Lower lobe of right lung (tissue), 2 donors: ENCODE measurements around the gene SLC15A2. TPM values are rescaled to one million over a fixed set of nuclear protein-coding genes. Genes with fewer than 3 reads are reported as not detected.
A peak's percentile ranks its signal among the peaks of the same experiment; 100 is the strongest.
"Not testable (repeated sequence)": the region's sequence is repeated elsewhere in the genome, so short reads cannot be mapped to it uniquely, and the experiment has no call there.

Source experiments
- ATAC-seq, 2 donors: fragments of 200-7000 bp; cut with Tn5 transposase; one replicate each; pipeline ENCODE4 v1.9.1; 2020 to 2022; ENCODE audit warnings: mild to moderate bottlenecking in 2 of 2, moderate library complexity in 2 of 2
- DNase-seq: peaks from one replicate; pipeline ENCODE4 v3.0.0-alpha.2; 2020
- H3K27ac ChIP-seq: fragments of 200-600 bp; one replicate; pipeline ENCODE4 v1.8.0; 2022
- H3K27me3 ChIP-seq: fragments of 200-600 bp; one replicate; pipeline ENCODE4 v1.8.0; 2022; ENCODE audit warnings: low read depth
- H3K36me3 ChIP-seq: fragments of 200-600 bp; one replicate; pipeline ENCODE4 v1.8.0; 2022; ENCODE audit warnings: mild to moderate bottlenecking
- H3K4me1 ChIP-seq: fragments of 200-600 bp; one replicate; pipeline ENCODE4 v1.8.0; 2022
- H3K4me3 ChIP-seq: fragments of 200-600 bp; one replicate; pipeline ENCODE4 v1.8.0; 2022; ENCODE audit warnings: mild to moderate bottlenecking
- H3K9me3 ChIP-seq: fragments of 200-600 bp; one replicate; pipeline ENCODE4 v1.8.0; 2022
- intact Hi-C: fragments of 100-400 bp; cut with DNase I; formaldehyde crosslinking; loops from one replicate; pipeline ENCODE4 v1.11.0; 2022
- long read RNA-seq: library from polyadenylated mRNA; unstranded; transcript quantifications from one replicate; pipeline ENCODE4 v2.0.0, GENCODE V29; 2021
- total RNA-seq: library from RNA; stranded (reverse); fragmentation: NEBNext Ultra II Directional; extraction: Animal tissue kit (Norgen Biotek cat#: 25700); gene quantifications from one replicate; pipeline ENCODE4 v1.2.1, GENCODE V29; 2021
- TF ChIP-seq, protein P1 (sequence below): fragments of 200-600 bp; IDR thresholded peaks from one replicate; pipeline ENCODE4 v1.8.0; 2022; ENCODE audit warnings: antibody characterized with exemption, mild to moderate bottlenecking
- donor health status: DM: no; HTN: yes; CAD: no; lungs with severe emphysema.

Gene SLC15A2, protein sequence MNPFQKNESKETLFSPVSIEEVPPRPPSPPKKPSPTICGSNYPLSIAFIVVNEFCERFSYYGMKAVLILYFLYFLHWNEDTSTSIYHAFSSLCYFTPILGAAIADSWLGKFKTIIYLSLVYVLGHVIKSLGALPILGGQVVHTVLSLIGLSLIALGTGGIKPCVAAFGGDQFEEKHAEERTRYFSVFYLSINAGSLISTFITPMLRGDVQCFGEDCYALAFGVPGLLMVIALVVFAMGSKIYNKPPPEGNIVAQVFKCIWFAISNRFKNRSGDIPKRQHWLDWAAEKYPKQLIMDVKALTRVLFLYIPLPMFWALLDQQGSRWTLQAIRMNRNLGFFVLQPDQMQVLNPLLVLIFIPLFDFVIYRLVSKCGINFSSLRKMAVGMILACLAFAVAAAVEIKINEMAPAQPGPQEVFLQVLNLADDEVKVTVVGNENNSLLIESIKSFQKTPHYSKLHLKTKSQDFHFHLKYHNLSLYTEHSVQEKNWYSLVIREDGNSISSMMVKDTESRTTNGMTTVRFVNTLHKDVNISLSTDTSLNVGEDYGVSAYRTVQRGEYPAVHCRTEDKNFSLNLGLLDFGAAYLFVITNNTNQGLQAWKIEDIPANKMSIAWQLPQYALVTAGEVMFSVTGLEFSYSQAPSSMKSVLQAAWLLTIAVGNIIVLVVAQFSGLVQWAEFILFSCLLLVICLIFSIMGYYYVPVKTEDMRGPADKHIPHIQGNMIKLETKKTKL
- 63.6 TPM for total RNA-seq
- long read RNA-seq, full-length matches to known transcripts: 23 of 37 reads
- long read RNA-seq, partial matches to known transcripts: 8 of 37 reads
- long read RNA-seq, other reads (novel, unspliced or antisense): 6 of 37 reads

DNA sequence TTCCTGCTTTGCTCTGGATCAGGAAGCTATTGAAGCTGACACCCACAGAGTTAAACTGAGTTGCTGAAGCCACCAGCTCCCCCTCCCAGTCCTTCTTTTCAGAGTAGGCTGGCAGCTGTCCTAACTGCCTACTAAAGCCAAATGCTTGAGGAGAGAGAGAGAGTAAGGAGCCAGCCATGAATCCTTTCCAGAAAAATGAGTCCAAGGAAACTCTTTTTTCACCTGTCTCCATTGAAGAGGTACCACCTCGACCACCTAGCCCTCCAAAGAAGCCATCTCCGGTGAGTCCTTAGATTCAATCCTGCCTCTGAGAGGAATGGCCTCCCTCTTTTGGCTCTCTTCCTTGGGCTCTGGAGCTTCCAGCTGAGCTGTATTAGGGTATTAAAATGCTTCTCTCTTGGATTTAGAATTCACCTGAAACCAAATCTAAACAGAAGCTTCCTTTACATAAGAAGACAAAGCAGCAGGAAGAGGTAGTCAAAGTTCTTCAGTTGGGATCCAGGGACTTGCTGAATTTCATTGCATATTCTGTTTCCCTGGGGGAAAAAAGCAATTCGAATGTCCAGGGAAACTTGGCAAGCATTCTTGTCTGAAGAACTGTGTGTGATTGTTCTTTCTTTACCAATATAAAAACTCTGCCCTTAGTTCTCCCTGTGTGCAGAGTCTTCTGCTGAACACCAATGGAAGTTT is at the start of gene SLC15A2:
TSS of gene SLC15A2 (plus strand) at position 101 of the 690 bp plus-strand sequence. CDS start at position 177, 76 bp downstream.
- intact Hi-C loops: no loop called here
- TF ChIP-seq, protein P1, sequence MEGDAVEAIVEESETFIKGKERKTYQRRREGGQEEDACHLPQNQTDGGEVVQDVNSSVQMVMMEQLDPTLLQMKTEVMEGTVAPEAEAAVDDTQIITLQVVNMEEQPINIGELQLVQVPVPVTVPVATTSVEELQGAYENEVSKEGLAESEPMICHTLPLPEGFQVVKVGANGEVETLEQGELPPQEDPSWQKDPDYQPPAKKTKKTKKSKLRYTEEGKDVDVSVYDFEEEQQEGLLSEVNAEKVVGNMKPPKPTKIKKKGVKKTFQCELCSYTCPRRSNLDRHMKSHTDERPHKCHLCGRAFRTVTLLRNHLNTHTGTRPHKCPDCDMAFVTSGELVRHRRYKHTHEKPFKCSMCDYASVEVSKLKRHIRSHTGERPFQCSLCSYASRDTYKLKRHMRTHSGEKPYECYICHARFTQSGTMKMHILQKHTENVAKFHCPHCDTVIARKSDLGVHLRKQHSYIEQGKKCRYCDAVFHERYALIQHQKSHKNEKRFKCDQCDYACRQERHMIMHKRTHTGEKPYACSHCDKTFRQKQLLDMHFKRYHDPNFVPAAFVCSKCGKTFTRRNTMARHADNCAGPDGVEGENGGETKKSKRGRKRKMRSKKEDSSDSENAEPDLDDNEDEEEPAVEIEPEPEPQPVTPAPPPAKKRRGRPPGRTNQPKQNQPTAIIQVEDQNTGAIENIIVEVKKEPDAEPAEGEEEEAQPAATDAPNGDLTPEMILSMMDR: no peak
- Histone ChIP-seq H3K4me1 (no peaks in the 10 kb centered on the region), H3K9me3 (no peaks in the 10 kb centered on the region), H3K4me3 (peak within 1 kb of the TSS; percentile 47), H3K27ac (peak within 1 kb of the TSS; percentile 73), H3K27me3 (no peaks in the 10 kb centered on the region), H3K36me3 (peaks cover 8% of the 10 kb centered on the region)
- peak; percentile 49 for DNase-seq
- ATAC-seq: peak; percentile 88

DNA sequence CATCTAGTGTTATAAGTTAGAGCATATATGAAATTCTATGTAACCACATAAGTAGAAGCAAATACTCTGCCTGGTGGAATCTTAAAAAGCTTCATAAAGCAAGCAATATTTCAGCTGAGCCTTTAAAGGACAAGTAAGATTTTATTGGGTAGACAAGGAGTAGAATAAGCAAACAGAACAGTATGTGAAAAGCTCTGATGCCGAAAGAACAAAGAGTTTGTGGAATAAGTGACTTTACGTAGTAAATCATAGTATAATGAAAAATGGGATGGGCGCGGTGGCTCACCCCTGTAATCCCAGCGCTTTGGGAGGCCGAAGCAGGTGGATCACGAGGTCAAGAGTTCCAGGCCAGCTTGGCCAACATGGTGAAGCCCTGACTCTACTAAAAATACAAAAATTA is 49.3 kb upstream of the SLC15A2 start:
- DNase-seq (no peak), ATAC-seq (no peak)
- intact Hi-C loops: no loop called here
- H3K4me3 ChIP-seq: no peak overlapping the region
- no peaks in the 10 kb centered on the region for H3K27me3 ChIP-seq
- no peaks in the 10 kb centered on the region for H3K36me3 ChIP-seq
- H3K4me1 ChIP-seq: no peaks in the 10 kb centered on the region
- no peak overlapping the region for H3K27ac ChIP-seq
- no peaks in the 10 kb centered on the region for H3K9me3 ChIP-seq
- TF ChIP-seq, protein P1: no peak

DNA sequence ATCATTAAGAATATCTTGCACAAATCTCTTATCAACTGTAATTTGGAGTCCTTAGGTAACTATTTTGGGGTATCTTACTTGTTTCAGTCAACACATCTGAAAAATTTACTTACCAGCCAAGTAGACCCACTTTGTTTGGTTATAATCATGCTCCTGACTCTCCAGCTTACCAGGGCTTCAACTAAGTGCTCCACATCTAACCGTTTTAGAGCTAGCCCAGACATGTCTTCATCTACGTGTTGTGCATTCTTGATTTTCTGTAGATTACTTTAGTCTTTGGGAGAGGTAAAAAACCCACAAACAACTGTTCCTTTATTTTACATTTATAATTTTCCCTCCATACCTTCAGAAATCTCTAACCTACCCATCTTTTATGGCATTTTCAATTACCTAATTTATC is 41.9 kb upstream of the SLC15A2 start:
- Histone ChIP-seq H3K9me3 (no peaks in the 10 kb centered on the region), H3K4me1 (no peaks in the 10 kb centered on the region), H3K36me3 (no peaks in the 10 kb centered on the region), H3K27ac (no peak overlapping the region), H3K4me3 (no peak overlapping the region), H3K27me3 (no peaks in the 10 kb centered on the region)
- ATAC-seq (no peak), DNase-seq (no peak)
- TF ChIP-seq, protein P1: no peak
- intact Hi-C loops: no loop called here

DNA sequence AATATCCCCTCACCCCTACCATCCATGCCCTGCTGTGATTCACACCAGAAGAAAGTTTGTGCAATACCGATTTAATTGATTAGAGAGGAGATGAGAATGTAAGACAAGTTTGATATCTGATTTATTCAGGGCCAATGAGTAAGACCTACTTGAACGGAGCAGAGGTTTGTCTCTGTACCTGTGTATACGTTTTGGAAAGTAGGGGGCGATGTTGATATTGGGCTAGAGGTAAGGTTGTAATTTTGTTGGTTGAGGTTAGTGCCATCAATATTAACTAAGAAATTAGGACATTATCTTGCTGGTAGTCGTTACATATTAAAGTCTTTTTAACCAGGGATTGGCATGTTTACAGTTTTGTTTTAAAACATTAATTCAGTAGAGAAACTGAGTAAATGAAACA is 38.6 kb upstream of the SLC15A2 start:
- no peaks in the 10 kb centered on the region for H3K9me3 ChIP-seq
- no peak overlapping the region for H3K27ac ChIP-seq
- no peaks in the 10 kb centered on the region for H3K27me3 ChIP-seq
- TF ChIP-seq, protein P1: peak; percentile 15
- ATAC-seq: no peak
- no peaks in the 10 kb centered on the region for H3K4me1 ChIP-seq
- H3K4me3 ChIP-seq: no peak overlapping the region
- intact Hi-C loops: no loop called here
- H3K36me3 ChIP-seq: no peaks in the 10 kb centered on the region
- DNase-seq: no peak

DNA sequence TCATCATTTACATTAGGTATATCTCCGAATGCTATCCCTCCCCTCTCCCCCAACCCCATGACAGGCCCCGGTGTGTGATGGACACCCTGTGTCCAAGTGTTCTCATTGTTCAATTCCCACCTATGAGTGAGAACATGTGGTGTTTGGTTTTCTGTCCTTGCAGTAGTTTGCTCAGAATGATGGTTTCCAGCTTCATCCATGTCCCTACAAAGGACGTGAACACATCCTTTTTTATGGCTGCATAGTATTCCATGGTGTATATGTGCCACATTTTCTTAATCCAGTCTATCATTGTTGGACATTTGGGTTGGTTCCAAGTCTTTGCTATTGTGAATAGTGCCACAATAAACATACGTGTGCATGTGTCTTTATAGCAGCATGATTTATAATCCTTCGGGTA is 36.4 kb upstream of the SLC15A2 start:
- H3K27me3 ChIP-seq, H3K36me3 ChIP-seq, H3K4me1 ChIP-seq, H3K4me3 ChIP-seq, intact Hi-C loops, H3K27ac ChIP-seq, DNase-seq, H3K9me3 ChIP-seq, ATAC-seq: not testable (repeated sequence)

DNA sequence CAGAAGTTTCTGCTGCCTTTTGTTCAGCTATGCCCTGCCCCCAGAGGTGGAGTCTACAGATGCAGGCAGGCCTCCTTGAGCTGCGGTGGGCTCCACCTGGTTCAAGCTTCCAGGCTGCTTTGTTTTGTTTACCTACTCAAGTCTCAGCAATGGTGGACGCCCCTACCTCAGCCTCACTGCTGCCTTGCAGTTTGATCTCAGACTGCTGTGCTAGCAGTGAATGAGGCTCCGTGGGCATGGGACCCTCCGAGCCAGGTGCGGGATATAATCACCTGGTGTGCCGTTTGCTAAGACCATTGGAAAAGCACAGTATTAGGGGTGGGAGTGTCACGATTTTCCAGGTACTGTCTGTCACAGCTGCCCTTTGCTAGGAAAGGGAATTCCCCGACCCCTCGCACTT is 31.0 kb upstream of the SLC15A2 start:
- intact Hi-C loops, ATAC-seq, H3K4me1 ChIP-seq, H3K36me3 ChIP-seq, H3K27me3 ChIP-seq, DNase-seq, H3K27ac ChIP-seq, H3K9me3 ChIP-seq, H3K4me3 ChIP-seq: not testable (repeated sequence)
